ENCODE measurements around the gene PRIMA1. TPM values are rescaled to one million over a fixed set of nuclear protein-coding genes. Genes with fewer than 3 reads are reported as not detected.

PRIMA1 gene
- total and polyA plus RNA-seq, 2 experiments from 2014 or later = 2.1 to 3.5 TPM

- H3K4me2 ChIP-seq = no peak overlapping the region
- no peaks in the 10 kb centered on the region for H3K27me3 ChIP-seq (ENCODE audit: insufficient read depth)
- TF ChIP-seq ZNF331 (CRISPR knock-in tag; IDR thresholded peaks at IDR 0.05; ENCODE audit: low read depth) (no peak), ZNF114 (CRISPR knock-in tag; IDR thresholded peaks at IDR 0.05) (no peak), CTCF (conservative IDR thresholded peaks at IDR 0.05; ENCODE audit: low read depth in 2 of 2) (no peak), ZNF462 (CRISPR knock-in tag; IDR thresholded peaks at IDR 0.05) (no peak), POLR2AphosphoS5 (IDR thresholded peaks at IDR 0.05; ENCODE audit: low read depth) (no peak), STAT1 (IDR thresholded peaks at IDR 0.05; ENCODE audit: unreplicated experiment) (no peak), EZH2phosphoT487 (IDR thresholded peaks at IDR 0.05; ENCODE audit: unreplicated experiment) (no peak), EZH2 (IDR thresholded peaks at IDR 0.05; ENCODE audit: low read depth, unreplicated experiment) (no peak), JUNB (IDR thresholded peaks at IDR 0.05; ENCODE audit: unreplicated experiment) (no peak)
- Mint-ChIP-seq H3K9me3 (no peaks in the 10 kb centered on the region), H3K36me3 (ENCODE audit: low read depth) (no peaks in the 10 kb centered on the region), H3K27ac (no peak overlapping the region), H3K4me1 (peaks cover 25% of the 10 kb centered on the region), H3K27me3 (ENCODE audit: insufficient read depth, low read depth, poor library complexity) (peaks cover 6% of the 10 kb centered on the region), H3K4me3 (no peak overlapping the region)
- H3K27ac ChIP-seq (ENCODE audit: low read depth) = no peak overlapping the region
- peaks cover 3% of the 10 kb centered on the region for H3K4me1 ChIP-seq (ENCODE audit: insufficient read depth)
- H3K4me3 ChIP-seq = no peak overlapping the region
- no peaks in the 10 kb centered on the region for H4K20me1 ChIP-seq (replicated peaks; ENCODE audit: insufficient read depth)
- no peaks in the 10 kb centered on the region for H3K9me2 ChIP-seq (ENCODE audit: insufficient read depth)
- no peaks in the 10 kb centered on the region for H3K36me3 ChIP-seq (ENCODE audit: insufficient read depth)
- H3F3A ChIP-seq (replicated peaks; ENCODE audit: low read depth) = no peaks in the 10 kb centered on the region
- H3K79me2 ChIP-seq (replicated peaks; ENCODE audit: insufficient read depth) = no peaks in the 10 kb centered on the region
- H2AFZ ChIP-seq = no peak overlapping the region
- ATAC-seq = no peak
- no peak for DNase-seq (ENCODE audit: low spot score)
Measured at GRCh38 chr14:93744176-93744575, 44.1 kb downstream of the PRIMA1 start.

Measured in GM23338 (cell line).